H1 (cell line): ENCODE data around the gene PRICKLE3. TPM values are rescaled to one million over a fixed set of nuclear protein-coding genes. Genes with fewer than 3 reads are reported as not detected.

Experiments
- CTCF ChIA-PET: fragments of 300-600 bp; sonication (Branson Sonifier 250); formaldehyde crosslinking; loops from one replicate; lab custom pipeline; 2021; ENCODE audit not compliant: partially characterized antibody; lab: Charles Lee
- POLR2A ChIA-PET: fragments of 300-600 bp; sonication (Branson Sonifier 250); formaldehyde crosslinking; loops from one replicate; lab custom pipeline; 2021; ENCODE audit warnings: inconsistent platforms; ENCODE audit not compliant: partially characterized antibody; lab: Charles Lee
- DNase-seq, 2 experiments: peaks; one replicate each; pipeline versions ENCODE4 v3.0.0 to v3.0.0-alpha.2; 2010 to 2022; ENCODE audit warnings: low spot score in 2 of 2, low read depth in 1 of 2, mixed read lengths in 1 of 2
- FAIRE-seq: peaks from 2 replicates; lab custom pipeline; 2011; peaks lifted over from hg19 to GRCh38; lab: Jason Lieb, UNC
- H2AFZ ChIP-seq: 2 replicates; pipeline ENCODE4 v1.8.1; 2012; ENCODE audit warnings: low read length, inconsistent platforms
- H2AK5ac ChIP-seq: 2 replicates; pipeline ENCODE4 v1.6.1; 2013; ENCODE audit warnings: low read depth, low read length
- H2BK120ac ChIP-seq: replicated peaks from 2 replicates; pipeline ENCODE3; 2013; ENCODE audit warnings: low read depth, low read length, inconsistent platforms
- H2BK12ac ChIP-seq: 2 replicates; pipeline ENCODE4 v1.6.1; 2013; ENCODE audit warnings: low read depth, low read length
- H2BK15ac ChIP-seq: 2 replicates; pipeline ENCODE4 v1.6.1; 2013; ENCODE audit warnings: low read length
- H2BK20ac ChIP-seq: 2 replicates; pipeline ENCODE4 v1.6.1; 2013; ENCODE audit warnings: low read length
- H2BK5ac ChIP-seq: 2 replicates; pipeline ENCODE4 v1.6.1; 2013; ENCODE audit warnings: low read depth, low read length
- H3K14ac ChIP-seq: 2 replicates; pipeline ENCODE4 v1.6.1; 2013; ENCODE audit warnings: inconsistent platforms; ENCODE audit not compliant: insufficient read length
- H3K18ac ChIP-seq: 2 replicates; pipeline ENCODE4 v1.6.1; 2013; ENCODE audit warnings: low read length; ENCODE audit errors: extremely low read depth
- H3K23ac ChIP-seq: 2 replicates; pipeline ENCODE4 v1.6.1; 2013; ENCODE audit warnings: inconsistent platforms; ENCODE audit not compliant: insufficient read length
- H3K23me2 ChIP-seq: 2 replicates; pipeline ENCODE4 v1.6.1; 2013; ENCODE audit warnings: low read depth, low read length
- H3K27ac ChIP-seq: 2 replicates; pipeline ENCODE4 v1.6.1; 2011; ENCODE audit warnings: low read depth, low read length, inconsistent platforms
- H3K27me3 ChIP-seq, 4 experiments: replicated peaks in 1 of 4; 1 replicate in 1 of 4; 2 replicates in 3 of 4; pipeline versions ENCODE4 v1.6.1 to v1.8.1; 2011 to 2013; ENCODE audit warnings: low read length in 3 of 4, mild to moderate bottlenecking in 3 of 4, inconsistent platforms in 2 of 4, mixed read lengths in 2 of 4, moderate library complexity in 1 of 4; ENCODE audit not compliant: control insufficient read depth in 3 of 4, insufficient read depth in 3 of 4; ENCODE audit errors: extremely low read depth in 1 of 4
- H3K36me3 ChIP-seq, 4 experiments: 2 replicates each; pipeline versions ENCODE4 v1.6.1 to v1.8.1; 2011 to 2013; ENCODE audit warnings: mild to moderate bottlenecking in 4 of 4, low read length in 3 of 4, moderate library complexity in 2 of 4, control low read depth in 1 of 4, inconsistent platforms in 1 of 4; ENCODE audit not compliant: insufficient read depth in 4 of 4, control insufficient read depth in 2 of 4
- H3K4ac ChIP-seq: replicated peaks from 2 replicates; pipeline ENCODE3; 2013; ENCODE audit warnings: low read length, low read depth, mixed read lengths, inconsistent platforms; ENCODE audit not compliant: insufficient read length
- H3K4me1 ChIP-seq, 4 experiments: replicated peaks in 1 of 4; 1 replicate in 1 of 4; 2 replicates in 3 of 4; pipeline versions ENCODE4 v1.6.1 to v1.8.1; 2011 to 2013; ENCODE audit warnings: low read length in 3 of 4, inconsistent platforms in 2 of 4, mixed read lengths in 1 of 4; ENCODE audit not compliant: insufficient read depth in 4 of 4, control insufficient read depth in 3 of 4
- H3K4me2 ChIP-seq, 2 experiments: 2 replicates each; pipeline versions ENCODE4 v1.6.1 to v1.8.1; 2011 to 2013; ENCODE audit warnings: low read depth in 2 of 2, low read length in 2 of 2, control low read depth in 1 of 2, inconsistent platforms in 1 of 2, mild to moderate bottlenecking in 1 of 2; ENCODE audit not compliant: insufficient read depth in 1 of 2
- H3K4me3 ChIP-seq, 4 experiments: fragments of 200-600, 300-600 bp in 1 of 4; sonication (generic), shearing (Covaris generic), sonication (Bioruptor Twin) in 1 of 4; 2 replicates each; pipeline versions ENCODE4 v1.5.1 to v1.8.1; 2011 to 2016; ENCODE audit warnings: low read length in 4 of 4, low read depth in 3 of 4, control low read depth in 2 of 4, inconsistent platforms in 2 of 4, mild to moderate bottlenecking in 2 of 4, mixed read lengths in 1 of 4, moderate library complexity in 1 of 4; ENCODE audit not compliant: insufficient read depth in 2 of 4; ENCODE audit errors: extremely low read depth in 1 of 4
- H3K56ac ChIP-seq: replicated peaks from 2 replicates; pipeline ENCODE3; 2013; ENCODE audit warnings: low read depth, mild to moderate bottlenecking, mixed read lengths, low read length, inconsistent platforms; ENCODE audit not compliant: insufficient read length
- H3K79me1 ChIP-seq: 2 replicates; pipeline ENCODE4 v1.6.1; 2013; ENCODE audit warnings: low read depth, low read length, control low read depth
- H3K79me2 ChIP-seq, 2 experiments: 2 replicates each; pipeline versions ENCODE4 v1.6.1 to v1.8.1; 2012 to 2013; ENCODE audit warnings: low read length in 2 of 2, mild to moderate bottlenecking in 2 of 2, inconsistent platforms in 1 of 2; ENCODE audit not compliant: insufficient read depth in 2 of 2, control insufficient read depth in 1 of 2
- H3K9ac ChIP-seq, 4 experiments: replicated peaks in 1 of 4; 1 replicate in 1 of 4; 2 replicates in 3 of 4; pipeline versions ENCODE4 v1.6.1 to v1.8.1; 2011 to 2013; ENCODE audit warnings: low read depth in 3 of 4, low read length in 3 of 4, control low read depth in 2 of 4, mild to moderate bottlenecking in 2 of 4, moderate library complexity in 2 of 4, inconsistent platforms in 1 of 4; ENCODE audit errors: extremely low read depth in 1 of 4
- H3K9me3 ChIP-seq, 2 experiments: 2 replicates each; pipeline versions ENCODE4 v1.6.1 to v1.8.1; 2012 to 2013; ENCODE audit warnings: mild to moderate bottlenecking in 2 of 2, moderate library complexity in 2 of 2, control low read depth in 1 of 2, inconsistent platforms in 1 of 2, low read depth in 1 of 2, low read length in 1 of 2, mixed read lengths in 1 of 2; ENCODE audit not compliant: insufficient read depth in 2 of 2
- H4K20me1 ChIP-seq, 2 experiments: replicated peaks in 1 of 2; 2 replicates each; pipeline versions ENCODE3 to v1.8.1; 2011 to 2013; ENCODE audit warnings: inconsistent platforms in 2 of 2, low read length in 2 of 2, mild to moderate bottlenecking in 1 of 2; ENCODE audit not compliant: insufficient read depth in 2 of 2, control insufficient read depth in 1 of 2
- H4K5ac ChIP-seq: 2 replicates; pipeline ENCODE4 v1.6.1; 2013; ENCODE audit warnings: low read length, low read depth, mixed read lengths, inconsistent platforms; ENCODE audit not compliant: insufficient read length
- H4K8ac ChIP-seq: 2 replicates; pipeline ENCODE4 v1.8.0; 2013; ENCODE audit warnings: mild to moderate bottlenecking, moderate library complexity, low read length, inconsistent platforms; ENCODE audit not compliant: insufficient read depth; ENCODE audit errors: extremely low read depth
- H4K91ac ChIP-seq: replicated peaks from 2 replicates; pipeline ENCODE3; 2013; ENCODE audit warnings: low read length, mixed read lengths, inconsistent platforms; ENCODE audit not compliant: insufficient read length
- ATF3 ChIP-seq: IDR thresholded peaks from 2 replicates; pipeline ENCODE4 v1.6.1; 2011; ENCODE audit warnings: low read depth, mild to moderate bottlenecking, low read length; ENCODE audit not compliant: insufficient read depth
- SUZ12 ChIP-seq: fragments of 200-600 bp; sonication (generic); IDR thresholded peaks from 2 replicates; pipeline ENCODE4 v1.6.1; 2012; ENCODE audit warnings: mild to moderate bottlenecking, inconsistent platforms, low read length, moderate library complexity, mixed read lengths
- WGBS, 2 experiments: shearing (Covaris generic) in 1 of 2; methylation state at CpG; one replicate each; pipeline versions ENCODE4 v1.1.6 to v1.1.7; 2013 to 2015; ENCODE audit warnings: low lambda C conversion rate in 2 of 2, mixed read lengths in 2 of 2, inconsistent platforms in 1 of 2, low coverage in 1 of 2, missing lambda C conversion rate in 1 of 2; ENCODE audit not compliant: insufficient replicate concordance in 2 of 2, insufficient coverage in 1 of 2, insufficient read length in 1 of 2; ENCODE audit errors: extremely low coverage in 1 of 2, missing lambda C conversion rate in 1 of 2; 5-methylcytosine and 5-hydroxymethylcytosine counted together
- polyA plus RNA-seq, 7 experiments: library from polyadenylated mRNA; depleted of rRNA in 3 of 7; stranded (reverse) in 5 of 7; unstranded in 2 of 7; fragments of >200 nt in 5 of 7; fragments of 200-250 nt in 2 of 7; gene quantifications; 1 replicate in 5 of 7; 2 replicates in 1 of 7; 4 replicates in 1 of 7; pipeline versions ENCODE4 v1.2.1 to v1.2.3, GENCODE V29; 2011 to 2013; ENCODE audit warnings: missing spikeins in 2 of 7, mixed read lengths in 2 of 7
- total RNA-seq: library from RNA; stranded (reverse); fragmentation: NEBNext Ultra II Directional; extraction: Animal tissue kit (Norgen Biotek cat#: 25700); gene quantifications from 2 replicates; pipeline ENCODE4 v1.2.1, GENCODE V29; 2021

Gene PRICKLE3
- total and polyA plus RNA-seq, 2 of the 8 experiments (the other 6 are each of a cell fraction or from before 2014, with no cell fraction given): 9.1 to 10.6 TPM

- no peak overlapping the region; the same call in 1 of the 2 replicates for H3K18ac ChIP-seq
- TF ChIP-seq ATF3 (no peak), SUZ12 (no peak)
- no peak overlapping the region for H3K23ac ChIP-seq
- H4K91ac ChIP-seq: no peak overlapping the region
- H3K79me2 ChIP-seq: no peaks in the 10 kb centered on the region
- H3K14ac ChIP-seq: no peak overlapping the region
- no peaks in the 10 kb centered on the region for H4K20me1 ChIP-seq
- no peak overlapping the region for H4K8ac ChIP-seq
- no peaks in the 10 kb centered on the region for H3K9me3 ChIP-seq
- H3K4me2 ChIP-seq: peak overlapping the region; percentile 59 to 87
- no peak overlapping the region for H3K27ac ChIP-seq
- H2BK12ac ChIP-seq: no peak overlapping the region
- POLR2A ChIA-PET: interaction anchor here (0.6 kb wide), 1 partner anchor 15 kb away, joined by 3 read pairs; no protein-coding TSS in a partner anchor
- no peak overlapping the region for H3K56ac ChIP-seq
- H3K4me3 ChIP-seq: peak overlapping the region in 1 of 4 experiments; percentile 47; a peak in 3 of 8 replicates
- FAIRE-seq: no peak
- H2AFZ ChIP-seq: no peak overlapping the region
- no peak overlapping the region for H2BK15ac ChIP-seq
- no peak overlapping the region for H2BK5ac ChIP-seq
- DNase-seq: peak in 1 of 2 experiments; percentile 49
- no peak overlapping the region for H2BK20ac ChIP-seq
- H3K23me2 ChIP-seq: peaks cover 2% of the 10 kb centered on the region; the same call in 1 of the 2 replicates
- H4K5ac ChIP-seq: no peak overlapping the region
- no peak overlapping the region for H2BK120ac ChIP-seq
- CTCF ChIA-PET: interaction anchor here (0.6 to 2.6 kb wide), 4 partner anchors 14 to 186 kb away, joined by 3 to 10 read pairs (median 4); partner anchors contain the start of gene KCND1
- H3K36me3 ChIP-seq: no peaks in the 10 kb centered on the region
- H3K4ac ChIP-seq: no peak overlapping the region
- peaks cover 1 to 9% (median 3%) of the 10 kb centered on the region in 4 experiments; a peak in 5 of 7 replicates for H3K27me3 ChIP-seq
- 11% methylated on average over 7 of the region's 25 CpGs; no CpG with 5 or more reads in 1 of the 2 experiments for WGBS, 2 experiments
- no peaks in the 10 kb centered on the region for H3K79me1 ChIP-seq
- peaks cover 0 to 4% (median under 1%) of the 10 kb centered on the region in 4 experiments; a peak in 3 of 7 replicates for H3K4me1 ChIP-seq
- H2AK5ac ChIP-seq: no peak overlapping the region
- no peak overlapping the region for H3K9ac ChIP-seq
These were observed 29.0 kb downstream of the PRICKLE3 start for GRCh38 chrX:49157194-49157593.
